Measurements from ENCODE around the gene RRM1.

- TF ChIP-seq POLR2AphosphoS5 (IDR thresholded peaks at IDR 0.05; ENCODE audit: low read depth, low read length) (no peak), REST (IDR thresholded peaks at IDR 0.05; ENCODE audit: insufficient read depth in 1 of 2, low read depth in 2 of 2, low read length in 2 of 2) (no peak), SIN3A (IDR thresholded peaks at IDR 0.05; ENCODE audit: borderline replicate concordance, insufficient read depth, low read length) (no peak), TAF1 (IDR thresholded peaks at IDR 0.05; ENCODE audit: borderline replicate concordance, insufficient read depth, low read length) (no peak)
These were observed 45.6 kb upstream of the RRM1 start for GRCh38 chr11:4049006-4049405.

Measured in PFSK-1 (cell line).